Measurements from ENCODE around the gene UBL4B. TPM values are rescaled to one million over a fixed set of nuclear protein-coding genes. Genes with fewer than 3 reads are reported as not detected.

UBL4B gene
- 2.3 and 7.5 TPM in 2 replicates for total RNA-seq

GRCh38 chr1:110112143-110112542 lies at the start of gene UBL4B:
TSS of gene UBL4B (plus strand) at chr1:110112443. CDS start at chr1:110112535, 92 bp downstream.

GRCh38 chr1:110070671-110071242 lies 41.5 kb upstream of the UBL4B start, which contains the start of gene ALX3:
TSS of gene ALX3 (minus strand) at chr1:110070672. CDS start at chr1:110070612, 60 bp downstream.

GRCh38 chr1:110150330-110151174 lies 38.3 kb downstream of the UBL4B start, which contains the start of gene SLC6A17:
TSS of gene SLC6A17 (plus strand) at chr1:110150494. CDS start at chr1:110166930, 16,436 bp downstream.

Other genes with a start within 250 kb of the UBL4B start
- gene CSF1, start 201.6 kb upstream of the UBL4B start, total RNA-seq: 128 and 161 TPM in 2 replicates
- 53.1 and 64.4 TPM in 2 replicates for gene AHCYL1, start 127.7 kb upstream of the UBL4B start, total RNA-seq
- gene STRIP1, start 77.8 kb upstream of the UBL4B start, total RNA-seq: 51.7 and 62.8 TPM in 2 replicates
- gene ALX3, start 41.8 kb upstream of the UBL4B start, total RNA-seq: 0.36 and 1.9 TPM in 2 replicates
- 0.24 and 0.97 TPM in 2 replicates for gene SLC6A17, start 38.1 kb downstream of the UBL4B start, total RNA-seq
- 1.6 and 2.7 TPM in 2 replicates for gene KCNC4, start 97.9 kb downstream of the UBL4B start, total RNA-seq
- gene RBM15, start 226.9 kb downstream of the UBL4B start, total RNA-seq: 43.1 and 49.3 TPM in 2 replicates